ENCODE results near the gene CASP2.

GRCh38 chr7:143256932-143257331, 31.2 kb upstream of the CASP2 start:
- no peak for TF ChIP-seq POLR2A (IDR thresholded peaks at IDR 0.05; ENCODE audit: low read length)
- TF ChIP-seq, protein P1, sequence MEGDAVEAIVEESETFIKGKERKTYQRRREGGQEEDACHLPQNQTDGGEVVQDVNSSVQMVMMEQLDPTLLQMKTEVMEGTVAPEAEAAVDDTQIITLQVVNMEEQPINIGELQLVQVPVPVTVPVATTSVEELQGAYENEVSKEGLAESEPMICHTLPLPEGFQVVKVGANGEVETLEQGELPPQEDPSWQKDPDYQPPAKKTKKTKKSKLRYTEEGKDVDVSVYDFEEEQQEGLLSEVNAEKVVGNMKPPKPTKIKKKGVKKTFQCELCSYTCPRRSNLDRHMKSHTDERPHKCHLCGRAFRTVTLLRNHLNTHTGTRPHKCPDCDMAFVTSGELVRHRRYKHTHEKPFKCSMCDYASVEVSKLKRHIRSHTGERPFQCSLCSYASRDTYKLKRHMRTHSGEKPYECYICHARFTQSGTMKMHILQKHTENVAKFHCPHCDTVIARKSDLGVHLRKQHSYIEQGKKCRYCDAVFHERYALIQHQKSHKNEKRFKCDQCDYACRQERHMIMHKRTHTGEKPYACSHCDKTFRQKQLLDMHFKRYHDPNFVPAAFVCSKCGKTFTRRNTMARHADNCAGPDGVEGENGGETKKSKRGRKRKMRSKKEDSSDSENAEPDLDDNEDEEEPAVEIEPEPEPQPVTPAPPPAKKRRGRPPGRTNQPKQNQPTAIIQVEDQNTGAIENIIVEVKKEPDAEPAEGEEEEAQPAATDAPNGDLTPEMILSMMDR (IDR thresholded peaks at IDR 0.05) = no peak
- no peak for TF ChIP-seq EHMT2 (IDR thresholded peaks at IDR 0.05; ENCODE audit: low read depth)
- no peak for TF ChIP-seq RFX5 (IDR thresholded peaks at IDR 0.05)
- TF ChIP-seq, protein P2, sequence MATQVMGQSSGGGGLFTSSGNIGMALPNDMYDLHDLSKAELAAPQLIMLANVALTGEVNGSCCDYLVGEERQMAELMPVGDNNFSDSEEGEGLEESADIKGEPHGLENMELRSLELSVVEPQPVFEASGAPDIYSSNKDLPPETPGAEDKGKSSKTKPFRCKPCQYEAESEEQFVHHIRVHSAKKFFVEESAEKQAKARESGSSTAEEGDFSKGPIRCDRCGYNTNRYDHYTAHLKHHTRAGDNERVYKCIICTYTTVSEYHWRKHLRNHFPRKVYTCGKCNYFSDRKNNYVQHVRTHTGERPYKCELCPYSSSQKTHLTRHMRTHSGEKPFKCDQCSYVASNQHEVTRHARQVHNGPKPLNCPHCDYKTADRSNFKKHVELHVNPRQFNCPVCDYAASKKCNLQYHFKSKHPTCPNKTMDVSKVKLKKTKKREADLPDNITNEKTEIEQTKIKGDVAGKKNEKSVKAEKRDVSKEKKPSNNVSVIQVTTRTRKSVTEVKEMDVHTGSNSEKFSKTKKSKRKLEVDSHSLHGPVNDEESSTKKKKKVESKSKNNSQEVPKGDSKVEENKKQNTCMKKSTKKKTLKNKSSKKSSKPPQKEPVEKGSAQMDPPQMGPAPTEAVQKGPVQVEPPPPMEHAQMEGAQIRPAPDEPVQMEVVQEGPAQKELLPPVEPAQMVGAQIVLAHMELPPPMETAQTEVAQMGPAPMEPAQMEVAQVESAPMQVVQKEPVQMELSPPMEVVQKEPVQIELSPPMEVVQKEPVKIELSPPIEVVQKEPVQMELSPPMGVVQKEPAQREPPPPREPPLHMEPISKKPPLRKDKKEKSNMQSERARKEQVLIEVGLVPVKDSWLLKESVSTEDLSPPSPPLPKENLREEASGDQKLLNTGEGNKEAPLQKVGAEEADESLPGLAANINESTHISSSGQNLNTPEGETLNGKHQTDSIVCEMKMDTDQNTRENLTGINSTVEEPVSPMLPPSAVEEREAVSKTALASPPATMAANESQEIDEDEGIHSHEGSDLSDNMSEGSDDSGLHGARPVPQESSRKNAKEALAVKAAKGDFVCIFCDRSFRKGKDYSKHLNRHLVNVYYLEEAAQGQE (IDR thresholded peaks at IDR 0.05) = no peak
- TF ChIP-seq ZFP36 (IDR thresholded peaks at IDR 0.05; ENCODE audit: borderline replicate concordance, partially characterized antibody) = no peak
- no peak for TF ChIP-seq HDAC2 (IDR thresholded peaks at IDR 0.05)
- TF ChIP-seq RNF2 (IDR thresholded peaks at IDR 0.05; ENCODE audit: borderline replicate concordance, low read depth) = no peak
- no peak for TF ChIP-seq ZC3H11A (IDR thresholded peaks at IDR 0.05)
- TF ChIP-seq HMGXB4 (CRISPR knock-in tag; IDR thresholded peaks at IDR 0.05; ENCODE audit: borderline replicate concordance) = no peak
- TF ChIP-seq NFE2L2 (conservative IDR thresholded peaks at IDR 0.05; ENCODE audit: low read length) = no peak

Data from A549 (cell line).